Loucy (cell line): Measurements from ENCODE around the gene GRIN2A.

Experiments used
- H2AFZ ChIP-seq: fragments of 200-600 bp; sonication (generic); 2 replicates; pipeline ENCODE4 v1.6.0; 2016; ENCODE audit warnings: antibody characterized with exemption, mild to moderate bottlenecking, low read length, moderate library complexity
- H3F3A ChIP-seq: fragments of 200-600 bp; 2 replicates; pipeline ENCODE4 v1.6.0; 2016; ENCODE audit warnings: antibody characterized with exemption, low read depth, mild to moderate bottlenecking
- H3K27me3 ChIP-seq: fragments of 200-600 bp; sonication (generic); 2 replicates; pipeline ENCODE4 v1.6.1; 2014; ENCODE audit warnings: low read length, mild to moderate bottlenecking; ENCODE audit not compliant: insufficient read depth, poor library complexity, severe bottlenecking
- H3K36me3 ChIP-seq: fragments of 200-600 bp; sonication (generic); 2 replicates; pipeline ENCODE4 v1.6.1; 2016; ENCODE audit warnings: low read length; ENCODE audit not compliant: insufficient read depth
- H3K4me1 ChIP-seq: fragments of 200-600 bp; sonication (generic); 2 replicates; pipeline ENCODE4 v1.5.1; 2014; ENCODE audit warnings: low read length, mild to moderate bottlenecking; ENCODE audit not compliant: insufficient read depth, poor library complexity, severe bottlenecking
- H3K4me2 ChIP-seq: fragments of 200-600 bp; sonication (generic); 2 replicates; pipeline ENCODE4 v1.6.0; 2014; ENCODE audit warnings: antibody characterized with exemption, low read length, low read depth, mild to moderate bottlenecking; ENCODE audit not compliant: poor library complexity, severe bottlenecking
- H3K4me3 ChIP-seq: fragments of 200-600 bp; sonication (generic); 2 replicates; pipeline ENCODE4 v1.5.1; 2014; ENCODE audit warnings: low read length, mild to moderate bottlenecking, mixed read lengths; ENCODE audit not compliant: poor library complexity, severe bottlenecking
- H3K79me2 ChIP-seq: fragments of 200-600 bp; sonication (generic); 2 replicates; pipeline ENCODE4 v1.6.1; 2014; ENCODE audit warnings: low read length; ENCODE audit not compliant: insufficient read depth
- H3K9ac ChIP-seq: fragments of 200-600 bp; sonication (generic); 2 replicates; pipeline ENCODE4 v1.6.0; 2014; ENCODE audit warnings: mild to moderate bottlenecking, low read depth, low read length, moderate library complexity; ENCODE audit not compliant: poor library complexity, severe bottlenecking
- H3K9me2 ChIP-seq: fragments of 200-600 bp; sonication (generic); replicated peaks from 2 replicates; pipeline ENCODE4 v1.6.1; 2016; ENCODE audit warnings: low read depth, low read length, mixed read lengths
- H3K9me3 ChIP-seq: fragments of 200-600 bp; sonication (generic); 2 replicates; pipeline ENCODE4 v1.6.1; 2014; ENCODE audit warnings: mild to moderate bottlenecking, antibody characterized with exemption, low read length, low read depth; ENCODE audit not compliant: insufficient read depth
- H4K20me1 ChIP-seq: fragments of 200-600 bp; sonication (generic); 2 replicates; pipeline ENCODE4 v1.6.0; 2014; ENCODE audit warnings: antibody characterized with exemption, low read length, mild to moderate bottlenecking; ENCODE audit not compliant: insufficient read depth, poor library complexity, severe bottlenecking
- EZH2phosphoT487 ChIP-seq: fragments of 200-600 bp; IDR thresholded peaks from 2 replicates; pipeline ENCODE4 v1.6.1; 2018; ENCODE audit warnings: antibody characterized with exemption, mild to moderate bottlenecking, moderate library complexity, borderline replicate concordance
- TF ChIP-seq, protein P1 (sequence below): fragments of 200-600 bp; sonication (generic); conservative IDR thresholded peaks from 2 replicates; pipeline ENCODE4 v1.5.1; 2014; ENCODE audit warnings: mild to moderate bottlenecking, antibody characterized with exemption, low read length

The GRIN2A gene

DNA sequence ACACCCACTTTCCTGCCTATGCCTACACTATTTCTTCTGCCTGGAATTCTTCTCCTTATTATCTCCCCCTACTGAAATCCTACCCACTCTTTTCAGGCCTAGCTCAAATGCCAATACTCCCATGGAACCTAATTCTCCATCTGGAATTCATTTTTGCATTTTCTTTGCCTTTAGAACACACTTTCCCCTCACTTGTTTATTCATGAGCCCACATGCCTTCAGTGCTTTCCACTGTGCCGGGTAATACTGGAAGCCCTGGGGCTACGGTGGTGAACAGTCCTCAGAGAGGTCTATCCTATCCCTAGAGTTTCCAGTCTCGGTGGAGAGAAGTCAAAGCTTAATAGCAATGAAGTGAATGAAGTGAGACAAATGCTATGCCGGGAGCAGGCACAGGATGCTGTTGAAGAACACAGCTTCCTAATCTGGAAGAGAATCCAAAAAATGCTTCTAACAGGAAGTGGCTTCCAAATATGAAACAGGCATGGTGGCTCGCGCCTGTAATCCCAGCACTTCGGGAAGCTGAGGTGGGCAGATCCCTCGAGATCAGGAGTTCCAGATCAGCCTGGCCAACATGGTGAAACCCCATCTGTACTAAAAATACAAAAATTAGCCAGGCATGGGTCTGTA lies 322.4 kb downstream of the GRIN2A start:
- Histone ChIP-seq H3K4me1 (no peaks in the 10 kb centered on the region), H3K4me2 (no peak overlapping the region), H3K9me2 (no peaks in the 10 kb centered on the region), H3K79me2 (no peaks in the 10 kb centered on the region), H3K9ac (no peak overlapping the region), H3F3A (no peaks in the 10 kb centered on the region), H3K27me3 (no peaks in the 10 kb centered on the region), H3K4me3 (no peak overlapping the region), H3K36me3 (no peaks in the 10 kb centered on the region), H2AFZ (no peak overlapping the region), H4K20me1 (no peaks in the 10 kb centered on the region), H3K9me3 (no peaks in the 10 kb centered on the region)
- TF ChIP-seq, protein P1, sequence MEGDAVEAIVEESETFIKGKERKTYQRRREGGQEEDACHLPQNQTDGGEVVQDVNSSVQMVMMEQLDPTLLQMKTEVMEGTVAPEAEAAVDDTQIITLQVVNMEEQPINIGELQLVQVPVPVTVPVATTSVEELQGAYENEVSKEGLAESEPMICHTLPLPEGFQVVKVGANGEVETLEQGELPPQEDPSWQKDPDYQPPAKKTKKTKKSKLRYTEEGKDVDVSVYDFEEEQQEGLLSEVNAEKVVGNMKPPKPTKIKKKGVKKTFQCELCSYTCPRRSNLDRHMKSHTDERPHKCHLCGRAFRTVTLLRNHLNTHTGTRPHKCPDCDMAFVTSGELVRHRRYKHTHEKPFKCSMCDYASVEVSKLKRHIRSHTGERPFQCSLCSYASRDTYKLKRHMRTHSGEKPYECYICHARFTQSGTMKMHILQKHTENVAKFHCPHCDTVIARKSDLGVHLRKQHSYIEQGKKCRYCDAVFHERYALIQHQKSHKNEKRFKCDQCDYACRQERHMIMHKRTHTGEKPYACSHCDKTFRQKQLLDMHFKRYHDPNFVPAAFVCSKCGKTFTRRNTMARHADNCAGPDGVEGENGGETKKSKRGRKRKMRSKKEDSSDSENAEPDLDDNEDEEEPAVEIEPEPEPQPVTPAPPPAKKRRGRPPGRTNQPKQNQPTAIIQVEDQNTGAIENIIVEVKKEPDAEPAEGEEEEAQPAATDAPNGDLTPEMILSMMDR, result no peak
- TF ChIP-seq EZH2phosphoT487, result no peak

DNA sequence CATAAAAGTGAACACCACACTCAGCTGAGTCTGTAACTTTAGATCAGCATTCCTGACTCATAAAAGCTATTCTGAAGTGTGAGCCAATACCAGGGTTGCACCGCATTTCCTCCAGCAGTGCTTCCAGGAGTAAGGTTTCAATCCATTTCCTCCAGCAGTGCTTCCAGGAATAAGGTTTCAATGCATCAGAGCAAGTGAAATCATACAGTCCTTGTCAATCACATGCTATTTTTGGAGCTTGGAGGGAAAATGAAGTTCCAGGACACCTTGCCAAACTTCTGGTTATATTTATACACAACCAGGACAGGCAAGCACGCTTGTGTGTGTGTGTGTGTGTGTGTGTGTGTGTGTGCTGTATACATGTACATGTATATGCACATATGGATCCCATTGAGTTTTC lies 327.6 kb downstream of the GRIN2A start:
- Histone ChIP-seq H3K9me3 (no peaks in the 10 kb centered on the region), H3K4me2 (no peak overlapping the region), H4K20me1 (no peaks in the 10 kb centered on the region), H2AFZ (no peak overlapping the region), H3K79me2 (no peaks in the 10 kb centered on the region), H3K4me3 (no peak overlapping the region), H3K36me3 (no peaks in the 10 kb centered on the region), H3K27me3 (no peaks in the 10 kb centered on the region), H3K9me2 (no peaks in the 10 kb centered on the region), H3K9ac (no peak overlapping the region), H3K4me1 (no peaks in the 10 kb centered on the region), H3F3A (no peaks in the 10 kb centered on the region)
- TF ChIP-seq, protein P1, result no peak
- TF ChIP-seq EZH2phosphoT487, result no peak

DNA sequence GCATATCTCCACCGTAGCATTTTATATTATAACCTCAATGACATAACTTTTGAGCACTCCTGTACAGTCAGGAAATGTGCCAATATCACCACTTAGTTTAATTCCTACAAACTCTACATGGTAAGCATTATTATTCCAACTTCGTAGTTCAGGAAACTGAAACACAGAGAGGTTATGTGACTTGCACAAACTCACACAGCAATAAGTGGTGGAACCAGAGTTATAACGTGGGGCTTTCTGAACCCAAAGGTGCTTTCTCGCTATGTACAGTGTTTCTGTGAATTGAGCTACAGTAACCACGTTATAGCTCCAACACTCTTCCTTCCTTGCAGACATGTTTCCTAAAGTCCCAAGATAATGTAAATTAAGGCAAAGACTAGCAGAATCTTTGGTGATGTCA lies 330.2 kb downstream of the GRIN2A start:
- Histone ChIP-seq H3K9me2 (no peaks in the 10 kb centered on the region), H3K4me3 (no peak overlapping the region), H3K9ac (no peak overlapping the region), H3K27me3 (no peaks in the 10 kb centered on the region), H3K4me1 (no peaks in the 10 kb centered on the region), H3K79me2 (no peaks in the 10 kb centered on the region), H3F3A (no peaks in the 10 kb centered on the region), H3K9me3 (no peaks in the 10 kb centered on the region), H2AFZ (no peak overlapping the region), H4K20me1 (no peaks in the 10 kb centered on the region), H3K36me3 (no peaks in the 10 kb centered on the region), H3K4me2 (no peak overlapping the region)
- TF ChIP-seq EZH2phosphoT487, result no peak

DNA sequence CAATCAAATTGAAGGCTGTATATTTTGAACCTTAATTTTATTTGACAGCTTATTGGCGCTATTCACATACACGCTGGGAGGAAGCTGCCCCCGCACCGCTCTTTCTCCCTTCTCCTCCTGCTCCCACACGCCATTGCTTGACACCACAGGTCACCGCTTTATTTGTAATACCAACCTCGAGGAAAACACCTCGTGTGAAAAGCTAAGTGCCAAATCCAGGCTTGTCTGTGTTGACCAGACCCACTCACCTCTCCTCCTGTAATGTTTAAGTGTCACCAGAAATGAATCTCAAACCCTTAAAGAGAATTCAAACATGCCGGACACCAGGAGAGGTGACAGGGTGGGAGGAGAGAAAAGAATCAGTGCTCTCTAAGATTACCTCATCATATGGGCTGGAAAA lies 331.4 kb downstream of the GRIN2A start:
- H3F3A ChIP-seq, result no peaks in the 10 kb centered on the region
- no peaks in the 10 kb centered on the region for H3K27me3 ChIP-seq
- no peaks in the 10 kb centered on the region for H3K9me3 ChIP-seq
- TF ChIP-seq EZH2phosphoT487, result no peak
- TF ChIP-seq, protein P1, result no peak
- H3K36me3 ChIP-seq, result no peaks in the 10 kb centered on the region
- H3K4me3 ChIP-seq, result no peak overlapping the region
- H3K79me2 ChIP-seq, result no peaks in the 10 kb centered on the region
- no peak overlapping the region for H3K4me2 ChIP-seq
- H2AFZ ChIP-seq, result no peak overlapping the region
- no peaks in the 10 kb centered on the region for H4K20me1 ChIP-seq
- no peak overlapping the region for H3K9ac ChIP-seq
- H3K4me1 ChIP-seq, result no peaks in the 10 kb centered on the region
- no peaks in the 10 kb centered on the region for H3K9me2 ChIP-seq
